SK-MEL-5 (cell line): ENCODE data around the gene DDX27. TPM values are rescaled to one million over a fixed set of nuclear protein-coding genes. Genes with fewer than 3 reads are reported as not detected.
"Not testable (repeated sequence)": the region's sequence is repeated elsewhere in the genome, so short reads cannot be mapped to it uniquely, and the experiment has no call there.

Source experiments
- DNase-seq: peaks from one replicate; pipeline ENCODE4 v3.0.0-alpha.2; 2016; ENCODE audit warnings: low read depth, low spot score
- in situ Hi-C: cut with HindIII; loops from 2 replicates; pipeline ENCODE4 v1.10.0; 2016; ENCODE audit warnings: low sequenced_read_pairs, high pct_unique_total_duplicates, low pct_unique_long_range_greater_than_20kb
- polyA plus RNA-seq, 2 experiments: library from polyadenylated mRNA; depleted of rRNA; stranded (reverse); fragments of >200 nt; gene quantifications; 2 replicates each; pipeline ENCODE4 v1.2.3, GENCODE V29; 2015
- total RNA-seq: library from RNA; depleted of rRNA; stranded (reverse); fragments of >200 nt; shearing (Covaris generic); gene quantifications from 2 replicates; pipeline ENCODE4 v1.2.3, GENCODE V29; 2014; rRNA removed

Gene DDX27, protein sequence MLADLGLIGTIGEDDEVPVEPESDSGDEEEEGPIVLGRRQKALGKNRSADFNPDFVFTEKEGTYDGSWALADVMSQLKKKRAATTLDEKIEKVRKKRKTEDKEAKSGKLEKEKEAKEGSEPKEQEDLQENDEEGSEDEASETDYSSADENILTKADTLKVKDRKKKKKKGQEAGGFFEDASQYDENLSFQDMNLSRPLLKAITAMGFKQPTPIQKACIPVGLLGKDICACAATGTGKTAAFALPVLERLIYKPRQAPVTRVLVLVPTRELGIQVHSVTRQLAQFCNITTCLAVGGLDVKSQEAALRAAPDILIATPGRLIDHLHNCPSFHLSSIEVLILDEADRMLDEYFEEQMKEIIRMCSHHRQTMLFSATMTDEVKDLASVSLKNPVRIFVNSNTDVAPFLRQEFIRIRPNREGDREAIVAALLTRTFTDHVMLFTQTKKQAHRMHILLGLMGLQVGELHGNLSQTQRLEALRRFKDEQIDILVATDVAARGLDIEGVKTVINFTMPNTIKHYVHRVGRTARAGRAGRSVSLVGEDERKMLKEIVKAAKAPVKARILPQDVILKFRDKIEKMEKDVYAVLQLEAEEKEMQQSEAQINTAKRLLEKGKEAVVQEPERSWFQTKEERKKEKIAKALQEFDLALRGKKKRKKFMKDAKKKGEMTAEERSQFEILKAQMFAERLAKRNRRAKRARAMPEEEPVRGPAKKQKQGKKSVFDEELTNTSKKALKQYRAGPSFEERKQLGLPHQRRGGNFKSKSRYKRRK
- 53.7 and 54.8 TPM in 2 replicates for total RNA-seq
- 38.8 and 46.3 TPM in 2 replicates for polyA plus RNA-seq (2015; cell fraction: cytosol; rRNA removed)
- 42.0 and 51.8 TPM in 2 replicates for polyA plus RNA-seq (2015; cell fraction: nucleus; rRNA removed)

DNA sequence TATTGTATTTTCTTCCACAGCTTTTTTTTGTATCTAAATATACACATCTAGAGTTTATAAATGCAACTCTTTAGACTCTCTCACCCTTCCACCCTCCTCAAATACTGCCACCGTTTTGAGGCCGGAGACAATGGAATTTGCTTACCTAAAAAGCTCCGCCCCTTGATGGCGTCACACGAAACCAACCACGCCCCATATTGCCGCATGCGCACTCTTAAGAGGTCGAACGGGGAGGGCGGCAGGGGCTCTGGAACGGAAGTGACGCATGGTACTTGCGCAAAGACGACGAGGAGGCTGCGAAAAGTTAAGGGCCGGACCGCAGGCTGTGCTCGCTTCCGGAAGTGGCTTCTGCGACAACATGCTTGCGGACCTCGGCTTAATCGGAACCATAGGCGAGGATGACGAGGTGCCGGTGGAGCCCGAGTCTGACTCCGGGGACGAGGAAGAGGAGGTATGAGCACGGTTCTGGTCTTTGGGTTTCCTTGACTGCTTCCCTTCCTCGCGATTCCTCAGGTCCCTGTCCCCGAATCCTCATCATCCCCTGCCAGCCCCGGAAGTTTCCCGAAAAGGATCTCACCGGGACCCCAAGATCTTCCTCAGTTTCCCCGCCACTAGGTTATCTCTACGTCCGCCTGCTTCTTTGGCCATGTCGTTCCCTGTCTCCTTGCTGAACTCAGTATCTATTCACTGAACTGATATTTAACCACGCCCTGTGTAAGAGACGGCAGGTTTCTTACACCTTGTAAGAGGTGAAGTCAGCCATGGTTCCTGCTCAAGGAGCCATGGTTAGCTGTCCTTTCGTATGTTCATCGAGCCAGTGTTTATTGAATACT is at the start of gene DDX27:
Gene DDX27 (plus strand): TSS at position 326 of the 833 bp plus-strand sequence. CDS start 33 bp downstream, at position 359.
- in situ Hi-C loops: no loop called here
- DNase-seq: peak; percentile 99

DNA sequence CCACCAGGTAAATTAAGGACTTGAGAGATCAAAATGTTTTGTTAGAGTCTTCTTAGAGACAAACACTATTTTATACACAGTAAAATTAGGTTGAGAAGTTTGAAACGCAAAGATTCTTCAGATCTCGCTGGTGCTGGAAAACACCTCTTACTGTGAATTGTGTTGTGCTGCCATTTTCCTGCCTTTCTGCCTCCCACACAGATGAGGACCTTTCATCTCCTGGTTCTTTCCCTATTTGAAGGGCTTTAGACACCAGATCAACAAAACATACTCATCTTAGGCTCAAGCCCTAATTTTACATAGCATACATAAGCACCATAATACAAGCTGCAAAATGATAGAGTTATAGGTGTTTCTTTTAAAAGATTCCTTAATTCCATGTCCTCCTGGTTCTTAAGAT is 49.7 kb upstream of the DDX27 start:
- no peak for DNase-seq

DNA sequence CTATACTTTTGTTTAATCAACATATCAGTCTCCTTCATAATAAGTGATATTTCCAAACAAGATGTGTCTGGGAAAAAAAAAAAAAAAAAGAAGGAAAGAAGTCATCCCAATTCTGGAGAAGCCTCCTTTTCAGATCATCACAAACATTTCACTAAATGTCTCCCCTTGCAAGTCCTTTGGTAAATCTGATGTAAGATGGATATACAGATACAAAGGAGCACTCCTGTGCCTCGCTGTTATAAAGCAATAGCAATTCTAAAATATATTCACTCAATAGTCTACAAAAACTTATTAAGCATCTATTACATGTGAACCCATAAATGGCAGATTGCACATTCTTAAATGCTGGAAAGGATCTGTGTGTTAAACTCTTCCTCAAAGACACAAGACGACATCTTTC is 48.5 kb upstream of the DDX27 start:
- no peak for DNase-seq
- in situ Hi-C loops: no loop called here

More for the DNA sequence above, 49.7 kb upstream of the DDX27 start:
- in situ Hi-C loops: no loop called here

DNA sequence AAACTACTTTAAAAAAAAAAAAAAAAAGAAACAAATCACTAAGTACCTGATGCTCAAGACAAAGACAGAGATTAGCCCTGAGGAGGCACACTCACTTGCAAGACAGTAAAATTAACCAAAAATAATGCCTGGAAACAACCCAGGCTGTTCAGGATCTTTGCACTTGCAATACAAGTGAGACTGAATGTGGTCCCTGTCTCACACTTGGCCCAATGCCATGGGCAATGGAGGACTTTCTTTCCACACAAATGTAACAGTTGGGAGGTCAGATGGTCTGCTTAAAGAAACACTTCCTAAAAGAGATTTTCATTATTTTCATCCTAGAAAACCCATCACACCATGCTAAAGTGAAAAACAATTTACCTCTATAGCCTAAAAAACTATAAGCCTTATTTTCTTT is 47.3 kb upstream of the DDX27 start:
- in situ Hi-C loops: no loop called here
- DNase-seq: peak; percentile 49

DNA sequence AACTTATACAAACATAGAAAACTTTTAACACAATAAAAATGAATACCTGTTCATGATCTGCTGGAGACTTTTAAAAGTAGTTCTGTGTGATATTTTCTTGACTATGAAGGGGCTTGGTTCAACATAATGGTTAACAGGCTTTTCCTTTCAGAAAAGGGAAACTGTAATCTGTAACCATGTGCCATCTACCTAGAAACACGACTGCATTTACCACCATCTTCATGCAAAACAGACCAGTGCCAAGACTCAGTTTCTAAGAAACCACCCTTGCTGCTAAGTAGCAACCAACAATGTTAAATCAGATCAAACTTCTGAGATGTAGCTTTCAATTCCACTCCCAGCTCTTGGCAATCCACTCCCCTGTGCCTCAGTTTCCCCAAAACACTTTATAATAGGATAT is 46.8 kb upstream of the DDX27 start:
- in situ Hi-C loops: no loop called here
- no peak for DNase-seq

DNA sequence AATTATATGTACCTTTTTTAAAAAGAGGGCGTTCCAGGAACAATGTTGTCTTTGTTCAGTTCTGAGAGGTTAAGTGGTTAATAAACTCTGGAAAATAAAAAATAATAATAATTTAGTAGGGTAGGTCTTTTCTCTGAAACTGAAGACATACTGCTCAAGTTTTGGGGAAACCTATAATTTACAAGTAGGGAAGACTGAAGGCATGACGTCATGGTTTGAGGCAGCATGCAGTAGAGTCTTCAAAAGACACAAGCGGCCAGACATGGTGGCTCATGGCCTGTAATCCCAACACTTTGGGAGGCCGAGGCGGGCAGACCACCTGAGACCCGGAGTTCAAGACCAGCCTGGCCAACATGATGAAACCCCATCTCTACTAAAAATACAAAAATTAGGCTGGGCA is 45.0 kb upstream of the DDX27 start:
- no peak for DNase-seq
- in situ Hi-C loops: no loop called here

DNA sequence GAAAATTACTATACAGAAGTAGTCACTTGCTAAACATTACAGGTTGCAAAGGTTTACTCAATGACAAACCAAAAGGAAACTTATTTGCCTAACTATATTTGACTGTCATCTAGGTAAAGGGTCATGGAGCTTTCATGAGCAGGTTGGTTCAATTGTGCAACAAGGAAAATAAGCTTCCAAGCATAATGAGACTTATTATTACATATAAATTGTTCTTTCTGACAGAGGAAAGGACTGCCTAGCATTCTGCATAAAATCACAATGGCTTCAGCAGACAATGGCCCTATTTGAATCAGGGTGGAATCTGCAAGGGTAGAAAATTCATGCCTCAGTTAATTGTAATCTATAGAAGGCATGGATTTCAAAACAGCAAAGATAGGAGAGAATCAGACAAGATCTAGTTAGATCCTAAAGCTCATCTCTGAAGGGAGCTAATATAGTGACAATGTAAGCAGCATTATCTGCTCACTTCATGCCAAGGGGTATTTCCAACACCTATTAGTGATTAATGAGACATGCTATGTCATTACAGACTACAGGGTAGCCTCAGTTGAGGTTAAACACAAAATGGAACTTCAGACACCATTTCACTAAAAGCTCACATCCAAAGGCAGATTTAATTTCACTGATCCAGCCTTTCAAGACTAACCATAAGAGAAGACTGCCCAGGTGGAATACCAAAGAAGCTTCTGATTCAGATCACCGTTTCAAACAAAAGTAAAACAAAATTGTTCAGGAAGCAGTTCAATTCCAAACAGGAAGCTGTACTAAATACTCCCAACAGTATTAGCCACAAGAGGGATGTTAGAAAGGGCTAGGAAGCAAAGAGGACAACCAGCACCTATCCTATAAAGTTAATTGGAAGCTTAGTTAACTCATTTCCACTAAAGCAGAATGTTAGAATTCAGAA is 39.6 kb upstream of the DDX27 start:
- in situ Hi-C loops: loop anchor here (10.0 kb wide), 1 partner anchor 45 kb away; no protein-coding TSS in a partner anchor
- no peak for DNase-seq

DNA sequence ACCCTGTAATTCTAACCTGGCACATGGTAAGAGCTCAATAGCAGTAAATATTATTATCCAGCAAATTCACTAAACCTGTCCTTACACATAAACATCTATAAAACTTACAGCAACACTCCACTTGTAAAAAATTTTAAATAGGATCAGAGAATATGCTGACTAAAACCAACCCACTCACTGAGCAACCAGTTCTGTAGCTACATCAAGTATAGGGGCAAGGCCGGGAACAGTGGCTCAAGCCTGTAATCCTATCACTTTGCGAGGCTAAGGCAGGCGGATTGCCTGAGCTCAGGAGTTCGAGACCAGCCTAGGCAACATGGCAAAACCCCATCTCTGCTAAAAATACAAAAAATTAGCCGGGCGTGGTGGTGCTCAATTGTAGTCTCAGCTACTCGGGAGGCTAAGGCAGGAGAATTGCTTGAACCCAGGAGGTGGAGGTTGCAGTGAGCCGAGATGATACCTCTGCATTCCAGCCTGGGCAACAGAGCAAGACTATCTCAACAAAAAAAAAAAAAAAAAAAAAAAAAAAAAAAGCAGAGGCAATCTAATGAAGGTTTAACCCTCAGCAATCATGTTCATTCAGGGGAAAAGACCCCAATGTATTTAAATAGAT is 37.8 kb upstream of the DDX27 start:
- DNase-seq: no peak
- in situ Hi-C loops: loop anchor here (10.0 kb wide), 1 partner anchor 47 kb away; no protein-coding TSS in a partner anchor

DNA sequence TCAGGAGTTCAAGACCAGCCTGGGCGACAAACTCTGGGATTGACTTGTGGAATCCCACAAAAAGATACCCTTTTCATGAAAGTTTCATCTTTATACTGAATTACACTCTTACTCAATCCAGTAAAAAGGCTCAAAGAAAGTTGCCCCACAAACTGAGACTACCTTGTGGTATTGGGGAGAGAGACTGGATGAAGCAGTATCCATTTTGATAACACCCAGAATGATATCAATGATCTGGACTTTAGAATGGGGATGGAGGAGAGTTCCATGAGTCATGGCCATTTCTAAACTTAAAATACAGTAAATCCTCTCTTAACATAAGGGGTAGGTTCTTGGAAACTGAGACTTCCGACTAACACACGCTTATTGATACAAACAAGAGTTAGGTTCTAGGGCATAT is 35.8 kb upstream of the DDX27 start:
- in situ Hi-C loops: loop anchor here (10.0 kb wide), 1 partner anchor 49 kb away; no protein-coding TSS in a partner anchor
- no peak for DNase-seq

DNA sequence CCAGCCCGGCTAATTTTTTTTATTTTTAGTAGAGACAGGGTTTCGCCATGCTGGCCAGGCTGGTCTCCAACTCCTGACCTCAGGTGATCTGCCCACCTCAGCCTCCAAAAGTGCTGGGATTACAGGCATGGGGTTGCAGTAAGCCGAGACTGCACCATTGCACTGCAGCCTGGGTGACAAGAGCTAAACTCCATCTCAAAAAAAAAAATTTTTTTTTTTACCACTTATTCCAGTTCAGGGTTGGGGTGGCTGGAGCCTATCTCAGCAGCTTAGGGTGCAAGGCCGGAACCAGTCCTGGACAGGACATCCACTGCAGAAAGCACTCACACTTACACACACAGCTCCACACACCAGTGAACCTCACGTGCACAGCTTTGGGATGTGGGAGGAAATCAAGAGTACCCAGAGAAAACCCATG is 35.1 kb upstream of the DDX27 start:
- in situ Hi-C loops: loop anchor here (10.0 kb wide), 1 partner anchor 49 kb away; no protein-coding TSS in a partner anchor
- not testable (repeated sequence) for DNase-seq

DNA sequence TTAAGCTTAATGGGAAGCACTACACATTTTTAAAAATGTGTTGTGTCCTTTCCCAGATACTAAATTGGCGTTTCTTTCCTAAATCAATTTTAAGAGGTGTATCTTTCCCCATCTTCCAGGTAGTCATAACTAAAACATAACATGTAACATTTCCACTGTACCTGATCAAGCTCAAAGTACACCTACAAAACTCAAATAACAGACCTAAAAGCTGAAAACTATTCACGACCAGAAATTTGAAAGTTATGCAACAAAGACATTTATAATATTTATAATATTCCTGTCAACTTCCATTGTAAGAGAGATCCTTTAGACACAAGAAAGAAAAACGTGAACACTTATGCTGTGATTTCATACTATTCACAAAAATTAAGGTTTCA is 34.5 kb upstream of the DDX27 start:
- no peak for DNase-seq
- in situ Hi-C loops: loop anchor here (10.0 kb wide), 1 partner anchor 50 kb away; no protein-coding TSS in a partner anchor

DNA sequence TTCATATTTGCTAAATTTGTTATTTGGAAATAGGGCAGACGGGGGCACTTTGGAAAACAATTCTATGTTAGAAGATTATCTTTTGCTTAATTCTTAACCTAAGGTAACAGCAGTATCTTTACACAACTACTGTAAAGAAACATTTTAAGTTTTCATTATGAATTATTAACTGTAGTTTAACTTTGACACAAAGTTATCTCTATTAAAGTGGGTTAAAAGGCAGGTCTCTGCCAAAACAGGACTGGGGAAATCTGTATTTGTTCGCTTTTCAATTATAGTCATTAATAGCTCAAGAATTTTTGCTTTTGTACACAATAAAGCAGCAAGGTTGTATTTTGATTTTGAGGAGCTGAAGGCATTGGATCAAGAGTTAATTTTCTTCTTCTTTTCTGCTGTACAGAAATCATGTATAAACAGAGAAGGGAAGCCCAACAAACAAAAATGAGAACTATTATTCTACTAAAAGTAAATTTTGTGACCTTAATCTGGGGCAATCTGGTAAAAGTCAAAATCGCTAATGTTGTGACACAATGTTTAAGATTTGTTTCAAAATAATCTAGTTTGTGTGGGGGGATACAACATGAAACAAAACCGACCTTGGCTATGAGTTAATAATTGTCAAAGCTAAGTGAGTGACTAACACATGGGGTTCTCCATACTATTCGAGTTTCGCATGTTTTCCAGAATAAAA is 34.0 kb upstream of the DDX27 start:
- in situ Hi-C loops: loop anchor here (10.0 kb wide), 1 partner anchor 50 kb away; no protein-coding TSS in a partner anchor
- DNase-seq: no peak

DNA sequence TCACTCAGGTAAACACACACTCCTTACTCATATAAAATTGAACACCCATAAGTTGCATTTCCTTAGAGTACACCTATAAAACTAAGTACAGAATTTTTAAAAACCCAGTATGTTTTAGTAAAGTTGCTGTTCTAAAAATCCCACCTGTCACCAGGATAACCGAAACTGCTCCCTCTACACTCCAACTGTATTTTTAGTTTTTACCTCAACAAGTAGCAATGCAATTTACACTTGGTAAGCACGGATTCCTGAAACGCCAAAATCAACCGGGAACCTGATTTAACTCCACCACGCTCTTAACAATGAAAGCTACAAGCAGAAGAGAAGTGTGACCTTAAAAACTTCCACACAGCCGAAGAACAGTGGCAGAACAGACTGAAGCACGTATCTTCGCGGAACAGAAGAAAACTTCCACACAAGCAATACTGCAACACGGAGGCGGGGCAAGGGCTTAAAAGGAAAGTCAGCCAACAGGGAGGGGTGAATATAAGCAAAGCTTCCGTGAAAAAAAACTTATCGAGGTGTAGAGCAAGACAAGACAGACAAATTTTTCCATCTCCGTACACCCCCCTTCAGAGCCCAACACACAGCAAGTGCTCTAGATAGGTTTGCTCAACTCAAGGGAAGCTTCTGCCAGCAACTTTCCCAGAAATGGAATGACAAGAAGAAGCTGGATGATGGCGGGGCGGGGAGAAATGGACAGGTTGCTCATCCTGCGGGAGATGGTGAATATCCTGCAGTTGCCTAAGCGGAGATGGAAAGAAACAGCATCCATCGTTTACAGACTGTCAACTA is 32.5 kb upstream of the DDX27 start:
- DNase-seq: peak; percentile 52
- in situ Hi-C loops: loop anchor here (10.0 kb wide), 1 partner anchor 52 kb away; no protein-coding TSS in a partner anchor

DNA sequence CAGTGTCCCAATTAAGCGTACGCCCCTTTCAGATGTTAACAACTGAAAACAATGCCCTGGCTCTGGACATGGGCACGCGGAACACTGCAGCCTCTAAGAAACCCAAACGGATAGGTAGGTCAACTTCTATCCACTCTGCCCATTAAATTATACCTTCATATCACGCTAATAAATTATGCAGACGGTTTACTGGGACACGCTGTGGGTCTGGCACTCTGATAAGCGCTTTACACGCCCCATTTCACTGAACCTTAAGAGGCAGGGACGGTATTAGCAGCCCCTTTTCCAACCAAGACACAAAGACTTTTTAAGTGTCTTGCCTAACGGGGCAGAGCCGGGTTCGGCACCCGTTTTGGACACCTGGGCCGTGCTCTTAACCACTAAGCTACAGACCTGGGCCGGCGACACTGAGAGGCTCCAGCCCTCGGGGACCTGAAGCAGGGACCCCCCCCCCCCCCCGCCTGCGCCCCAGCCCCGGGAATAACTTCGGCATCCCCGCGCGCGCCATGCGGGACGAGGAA is 31.8 kb upstream of the DDX27 start:
- DNase-seq: no peak
- in situ Hi-C loops: loop anchor here (10.0 kb wide), 1 partner anchor 53 kb away; no protein-coding TSS in a partner anchor
